HepG2 (cell line): ENCODE measurements around the gene CCM2. TPM values are rescaled to one million over a fixed set of nuclear protein-coding genes. Genes with fewer than 3 reads are reported as not detected.

Experiments used
- DNMT1 ChIP-seq: sonication (generic); formaldehyde crosslinking; IDR thresholded peaks from 2 replicates; pipeline ENCODE4 v1.5.1; 2020; ENCODE audit warnings: mild to moderate bottlenecking, missing genetic modification reagents
- FOXK1 ChIP-seq: sonication (generic); formaldehyde crosslinking; IDR thresholded peaks from 2 replicates; pipeline ENCODE4 v1.4.0; 2020; ENCODE audit warnings: low read depth, missing genetic modification reagents, borderline replicate concordance
- KLF6 ChIP-seq: IDR thresholded peaks from 2 replicates; pipeline ENCODE4 v1.8.0; 2016; ENCODE audit warnings: missing biosample characterization, missing genetic modification reagents
- KMT2B ChIP-seq: IDR thresholded peaks from 2 replicates; pipeline ENCODE4 v1.6.1; 2016; ENCODE audit warnings: missing genetic modification reagents, missing compliant biosample characterization
- MXD3 ChIP-seq: IDR thresholded peaks from 2 replicates; pipeline ENCODE4 v1.6.1; 2016; ENCODE audit warnings: mild to moderate bottlenecking, missing biosample characterization, missing genetic modification reagents
- PRDM15 ChIP-seq: sonication (generic); formaldehyde crosslinking; IDR thresholded peaks from 2 replicates; pipeline ENCODE4 v1.4.0; 2020; ENCODE audit warnings: missing genetic modification reagents
- SMYD3 ChIP-seq: sonication (generic); formaldehyde crosslinking; IDR thresholded peaks from 2 replicates; pipeline ENCODE4 v1.8.1; 2023; ENCODE audit warnings: mild to moderate bottlenecking, missing genetic modification reagents
- TOPORS ChIP-seq: sonication (generic); formaldehyde crosslinking; IDR thresholded peaks from 2 replicates; pipeline ENCODE4 v1.8.0; 2023; ENCODE audit warnings: mild to moderate bottlenecking, missing genetic modification reagents
- TRAFD1 ChIP-seq: sonication (generic); formaldehyde crosslinking; IDR thresholded peaks from 2 replicates; pipeline ENCODE4 v1.5.1; 2020; ENCODE audit warnings: missing genetic modification reagents, mild to moderate bottlenecking, borderline replicate concordance
- ZBTB4 ChIP-seq: sonication (generic); formaldehyde crosslinking; IDR thresholded peaks from 2 replicates; pipeline ENCODE4 v1.4.0; 2020; ENCODE audit warnings: missing genetic modification reagents, mild to moderate bottlenecking, borderline replicate concordance
- ZNF331 ChIP-seq: sonication (generic); formaldehyde crosslinking; IDR thresholded peaks from 2 replicates; pipeline ENCODE4 v1.4.0; 2020; ENCODE audit warnings: missing genetic modification reagents
- ZNF547 ChIP-seq: sonication (generic); formaldehyde crosslinking; IDR thresholded peaks from 2 replicates; pipeline ENCODE4 v1.5.1; 2020; ENCODE audit warnings: mild to moderate bottlenecking, missing genetic modification reagents
- ZNF556 ChIP-seq: sonication (generic); formaldehyde crosslinking; IDR thresholded peaks from 2 replicates; pipeline ENCODE4 v1.4.0; 2020; ENCODE audit warnings: mild to moderate bottlenecking, missing genetic modification reagents, borderline replicate concordance
- ZNF558 ChIP-seq: sonication (generic); formaldehyde crosslinking; IDR thresholded peaks from 2 replicates; pipeline ENCODE4 v1.9.0; 2022; ENCODE audit warnings: mild to moderate bottlenecking, missing genetic modification reagents, borderline replicate concordance
- ZNF792 ChIP-seq: IDR thresholded peaks from 2 replicates; pipeline ENCODE4 v1.6.1; 2016
- polyA plus RNA-seq, 8 experiments: library from polyadenylated mRNA; depleted of rRNA in 3 of 8; stranded (reverse) in 7 of 8; unstranded in 1 of 8; fragments of >200 nt; fragmentation: Illumina TruSeq in 4 of 8; extraction: Trizol in 4 of 8; gene quantifications; 2 replicates each; pipeline versions ENCODE4 v1.2.1 to v1.2.3, GENCODE V29; 2011 to 2016; ENCODE audit warnings: low read depth in 4 of 8, missing spikeins in 1 of 8, mixed read lengths in 1 of 8; ENCODE audit not compliant: insufficient read depth in 1 of 8
- total RNA-seq, 5 experiments: library from RNA; depleted of rRNA; stranded (reverse); fragments of >200 nt; fragmentation: Illumina TruSeq; extraction: Trizol; gene quantifications; 2 replicates each; pipeline ENCODE4 v1.2.3, GENCODE V29; 2016; ENCODE audit warnings: low read depth in 1 of 5

Gene CCM2
- total and polyA plus RNA-seq, 2 of the 13 experiments (the other 11 are each of a cell fraction or from before 2014, with no cell fraction given): 13.7 to 15.8 TPM

- TF ChIP-seq ZBTB4 (CRISPR knock-in tag): peak; percentile 72; the same call in 1 of the 2 replicates
- TF ChIP-seq DNMT1 (CRISPR knock-in tag): 0 out of 2 replicates have a peak, but pooled peaks have one; percentile 84
- peak; percentile 96 for TF ChIP-seq FOXK1
- TF ChIP-seq MXD3 (CRISPR knock-in tag): peak; percentile 97
- TF ChIP-seq KMT2B (CRISPR knock-in tag): peak; percentile 92
- peak; percentile 98 for TF ChIP-seq ZNF556 (CRISPR knock-in tag)
- no peak for TF ChIP-seq SMYD3 (CRISPR knock-in tag)
- TF ChIP-seq KLF6 (CRISPR knock-in tag): peak; percentile 91
- peak; percentile 64; the same call in 1 of the 2 replicates for TF ChIP-seq PRDM15 (CRISPR knock-in tag)
- peak; percentile 86 for TF ChIP-seq ZNF792 (CRISPR knock-in tag)
- TF ChIP-seq ZNF547 (CRISPR knock-in tag): peak; percentile 93
- peak; percentile 77 for TF ChIP-seq ZNF331 (CRISPR knock-in tag)
- peak; percentile 91 for TF ChIP-seq ZNF558 (CRISPR knock-in tag)
- TF ChIP-seq TOPORS: peak; percentile 29; the same call in 1 of the 2 replicates
- 0 out of 2 replicates have a peak, but pooled peaks have one; percentile 57 for TF ChIP-seq TRAFD1
Measured at GRCh38 chr7:45111298-45112223, 111.6 kb downstream of the CCM2 start, which contains the start of gene TBRG4 (continued).
